GM19468 (cell line): ENCODE results near the gene NCLN.
A peak's percentile ranks its signal among the peaks of the same experiment; 100 is the strongest.

ENCODE experiments used
- ATAC-seq: cut with Tn5 transposase; IDR thresholded peaks from one replicate; pipeline ENCODE4 v1.9.1; 2021; ENCODE audit warnings: mild to moderate bottlenecking, moderate library complexity, moderate number of reproducible peaks; ENCODE audit not compliant: unreplicated experiment; ENCODE audit errors: extremely low read depth

NCLN gene

DNA sequence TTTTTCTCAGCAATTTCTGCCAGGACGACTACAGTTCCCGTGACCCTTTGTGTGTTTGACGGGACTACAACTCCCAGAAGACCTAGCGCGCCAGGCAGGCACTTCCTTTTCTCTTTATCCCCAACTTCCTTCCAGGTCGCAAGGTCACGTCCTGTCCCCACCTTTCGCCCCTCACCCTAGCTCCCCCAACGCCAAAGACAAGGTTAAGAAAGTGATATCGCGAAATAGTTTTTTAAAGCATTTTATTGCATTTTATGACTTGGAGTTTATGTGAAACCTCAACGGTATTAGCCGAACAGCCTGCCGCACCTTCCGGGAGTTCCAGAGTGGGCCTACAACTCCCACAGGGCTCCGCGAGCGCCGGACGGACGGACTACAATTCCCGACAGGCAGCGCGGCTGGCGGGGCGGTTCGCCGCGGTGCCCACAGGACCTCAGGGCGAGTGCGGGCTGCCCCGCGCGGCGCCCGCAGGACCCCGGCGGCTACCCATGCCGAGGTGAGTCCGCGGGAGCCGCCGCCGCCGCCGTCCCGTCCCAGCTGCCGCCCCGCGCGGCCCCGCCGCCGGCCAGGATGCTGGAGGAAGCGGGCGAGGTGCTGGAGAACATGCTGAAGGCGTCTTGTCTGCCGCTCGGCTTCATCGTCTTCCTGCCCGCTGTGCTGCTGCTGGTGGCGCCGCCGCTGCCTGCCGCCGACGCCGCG lies at the start of gene NCLN:
TSS of gene NCLN (plus strand) at position 470 of the 699 bp plus-strand sequence. CDS start at position 571, 101 bp downstream.
- peak; percentile 65 for ATAC-seq

DNA sequence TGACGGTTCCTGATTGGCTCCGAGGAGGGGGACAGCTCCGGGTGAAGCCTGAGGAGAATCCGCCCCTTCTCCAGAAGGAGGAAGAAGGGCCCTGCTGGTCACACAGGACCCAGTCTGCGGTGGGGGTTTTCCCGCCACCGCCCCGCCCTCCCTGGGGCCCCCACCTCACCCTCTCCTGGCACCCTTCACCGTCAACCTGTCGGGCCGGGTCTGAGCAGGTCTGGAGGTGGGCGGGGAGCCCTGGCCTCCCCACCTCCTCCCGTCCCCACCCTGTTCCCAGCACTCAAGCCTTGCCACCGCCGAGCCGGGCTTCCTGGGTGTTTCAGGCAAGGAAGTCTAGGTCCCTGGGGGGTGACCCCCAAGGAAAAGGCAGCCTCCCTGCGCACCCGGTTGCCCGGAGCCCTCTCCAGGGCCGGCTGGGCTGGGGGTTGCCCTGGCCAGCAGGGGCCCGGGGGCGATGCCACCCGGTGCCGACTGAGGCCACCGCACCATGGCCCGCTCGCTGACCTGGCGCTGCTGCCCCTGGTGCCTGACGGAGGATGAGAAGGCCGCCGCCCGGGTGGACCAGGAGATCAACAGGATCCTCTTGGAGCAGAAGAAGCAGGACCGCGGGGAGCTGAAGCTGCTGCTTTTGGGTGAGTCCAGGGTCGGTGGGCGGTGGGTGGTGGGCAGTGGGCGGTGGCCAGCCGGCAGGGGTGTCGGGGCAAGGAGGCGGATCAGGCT lies 49.6 kb upstream of the NCLN start, which contains the start of gene GNA15:
TSS of gene GNA15 (plus strand) at position 73 of the 723 bp plus-strand sequence. CDS start at position 491, 418 bp downstream.
- no peak for ATAC-seq

DNA sequence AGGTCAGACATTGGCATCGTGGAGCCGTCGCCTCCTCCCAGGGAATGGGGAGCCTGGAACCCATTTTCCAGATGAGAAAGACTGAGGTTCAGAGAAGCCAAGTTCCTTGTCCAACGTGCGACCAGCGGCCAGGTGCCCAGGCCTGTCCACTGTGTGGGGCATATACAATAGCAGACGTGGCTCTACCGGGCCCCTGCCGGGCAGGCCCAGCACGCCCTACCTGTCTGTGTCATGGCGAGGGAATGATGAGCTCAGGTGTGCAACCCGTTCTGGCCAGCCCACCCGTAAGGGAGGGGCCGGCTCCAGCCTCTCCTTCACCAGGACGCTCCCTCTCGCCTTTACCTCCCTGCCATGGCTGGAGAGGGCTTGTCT lies 49.1 kb upstream of the NCLN start:
- ATAC-seq = no peak

DNA sequence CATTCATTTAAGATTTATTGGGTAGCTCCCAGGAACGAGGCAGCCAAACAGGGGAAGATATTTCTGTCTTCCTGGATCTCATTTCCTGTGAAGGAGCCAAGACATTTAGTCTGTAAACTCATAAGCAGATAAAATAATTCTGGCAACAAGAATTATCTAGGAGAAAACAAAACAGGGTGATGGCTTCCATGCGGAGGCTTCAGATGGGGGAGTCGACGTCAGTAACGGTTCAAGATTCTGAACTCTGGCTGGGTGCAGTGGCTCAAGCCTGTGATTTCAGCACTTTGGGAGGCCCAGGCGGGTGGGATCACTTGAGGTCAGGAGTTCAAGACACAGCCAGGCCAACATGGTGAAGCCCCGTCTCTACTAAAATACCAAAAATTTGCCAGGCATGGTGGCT lies 48.6 kb upstream of the NCLN start:
- no peak for ATAC-seq

DNA sequence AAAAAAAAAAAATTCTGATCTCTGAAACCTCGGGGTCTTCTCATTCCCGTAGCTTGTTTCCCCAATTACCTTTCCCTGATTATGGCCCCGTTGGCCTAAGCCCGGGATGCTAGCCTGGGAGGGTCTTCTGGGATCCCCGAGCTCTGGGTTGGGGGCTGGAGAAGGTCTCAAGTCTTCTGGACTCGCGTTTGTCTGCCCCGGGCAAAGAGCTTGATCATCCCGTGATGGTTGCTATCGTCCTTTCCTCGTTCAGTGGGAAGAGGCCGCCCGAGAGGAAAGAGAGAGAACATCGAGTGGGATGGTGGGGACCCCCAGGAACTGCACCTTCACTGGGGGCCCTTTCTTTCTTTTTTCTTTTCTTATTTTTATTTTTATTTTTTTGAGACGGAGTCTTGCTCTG lies 47.5 kb upstream of the NCLN start:
- no peak for ATAC-seq

GRCh38 chr19:3140667-3141038 lies 45.1 kb upstream of the NCLN start:
- ATAC-seq = no peak

- no peak for ATAC-seq
These were observed 43.4 kb upstream of the NCLN start for GRCh38 chr19:3142292-3142670.

- ATAC-seq = no peak
These were observed 42.9 kb upstream of the NCLN start for GRCh38 chr19:3142781-3143337.

DNA sequence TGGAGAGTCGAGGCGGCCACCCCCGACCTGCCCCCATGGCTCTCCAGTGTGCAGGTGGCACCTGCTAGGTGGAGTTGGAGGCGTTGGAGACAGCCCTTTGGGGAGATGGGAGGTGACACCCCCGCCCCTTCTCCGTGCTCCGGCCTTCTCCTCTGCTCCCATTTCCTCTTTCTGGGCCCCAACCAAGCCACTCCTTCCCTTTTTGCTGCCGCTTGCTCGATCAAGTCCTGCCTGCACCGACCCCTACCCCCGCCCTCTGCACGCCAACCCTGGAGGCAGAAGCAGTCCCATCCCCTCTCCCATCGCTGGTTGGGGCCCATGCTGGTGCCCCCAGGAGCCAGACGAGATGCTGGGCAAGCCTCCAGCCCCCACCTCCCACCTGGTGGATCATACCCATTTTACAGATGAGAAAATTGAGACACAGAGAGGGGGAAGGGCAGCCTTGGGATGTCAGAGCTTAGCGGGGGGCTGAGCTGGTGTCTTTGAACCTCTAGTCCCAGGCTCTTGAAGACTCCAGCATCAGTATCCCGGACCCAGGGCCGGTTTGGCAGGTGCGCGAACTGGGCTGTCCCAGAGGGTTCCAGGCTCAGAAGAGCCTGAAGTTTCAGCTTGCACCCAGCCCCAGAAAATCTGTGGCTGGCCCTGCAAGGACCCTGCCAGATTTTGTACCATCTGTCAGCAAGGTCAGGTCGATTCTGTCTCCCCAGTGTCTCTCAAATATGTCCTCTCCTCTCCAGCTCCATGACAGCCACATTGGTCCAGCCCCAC lies 39.6 kb upstream of the NCLN start:
- ATAC-seq = no peak

GRCh38 chr19:3146677-3147100 lies 39.0 kb upstream of the NCLN start:
- no peak for ATAC-seq

DNA sequence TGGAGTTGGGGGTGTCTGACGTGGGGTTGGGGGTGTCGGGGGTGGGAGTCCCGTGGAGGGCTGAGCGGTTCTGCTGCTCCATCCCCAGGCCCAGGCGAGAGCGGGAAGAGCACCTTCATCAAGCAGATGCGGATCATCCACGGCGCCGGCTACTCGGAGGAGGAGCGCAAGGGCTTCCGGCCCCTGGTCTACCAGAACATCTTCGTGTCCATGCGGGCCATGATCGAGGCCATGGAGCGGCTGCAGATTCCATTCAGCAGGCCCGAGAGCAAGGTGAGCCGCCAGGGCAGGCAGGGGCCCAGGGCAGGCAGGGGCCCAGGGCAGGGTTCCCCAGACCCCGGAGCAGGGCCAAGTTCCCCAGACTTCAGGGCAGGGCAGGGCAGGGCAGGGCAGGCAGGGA lies 37.2 kb upstream of the NCLN start:
- ATAC-seq = no peak

DNA sequence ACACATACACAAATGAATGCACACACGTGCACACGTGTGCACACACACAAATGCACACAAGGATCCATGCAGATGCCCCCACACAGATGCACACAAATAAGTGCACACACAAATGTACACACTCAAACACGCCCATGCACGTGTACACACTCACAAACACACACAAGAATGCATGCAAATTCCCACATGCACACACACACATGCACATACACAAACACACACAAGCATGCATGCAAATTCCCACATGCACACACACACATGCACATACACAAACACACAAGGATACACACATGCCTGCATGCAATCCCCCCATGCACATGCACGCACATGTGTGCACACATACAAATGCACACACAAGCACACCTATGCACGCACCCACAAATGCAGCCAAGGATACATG lies 36.6 kb upstream of the NCLN start:
- ATAC-seq = no peak

DNA sequence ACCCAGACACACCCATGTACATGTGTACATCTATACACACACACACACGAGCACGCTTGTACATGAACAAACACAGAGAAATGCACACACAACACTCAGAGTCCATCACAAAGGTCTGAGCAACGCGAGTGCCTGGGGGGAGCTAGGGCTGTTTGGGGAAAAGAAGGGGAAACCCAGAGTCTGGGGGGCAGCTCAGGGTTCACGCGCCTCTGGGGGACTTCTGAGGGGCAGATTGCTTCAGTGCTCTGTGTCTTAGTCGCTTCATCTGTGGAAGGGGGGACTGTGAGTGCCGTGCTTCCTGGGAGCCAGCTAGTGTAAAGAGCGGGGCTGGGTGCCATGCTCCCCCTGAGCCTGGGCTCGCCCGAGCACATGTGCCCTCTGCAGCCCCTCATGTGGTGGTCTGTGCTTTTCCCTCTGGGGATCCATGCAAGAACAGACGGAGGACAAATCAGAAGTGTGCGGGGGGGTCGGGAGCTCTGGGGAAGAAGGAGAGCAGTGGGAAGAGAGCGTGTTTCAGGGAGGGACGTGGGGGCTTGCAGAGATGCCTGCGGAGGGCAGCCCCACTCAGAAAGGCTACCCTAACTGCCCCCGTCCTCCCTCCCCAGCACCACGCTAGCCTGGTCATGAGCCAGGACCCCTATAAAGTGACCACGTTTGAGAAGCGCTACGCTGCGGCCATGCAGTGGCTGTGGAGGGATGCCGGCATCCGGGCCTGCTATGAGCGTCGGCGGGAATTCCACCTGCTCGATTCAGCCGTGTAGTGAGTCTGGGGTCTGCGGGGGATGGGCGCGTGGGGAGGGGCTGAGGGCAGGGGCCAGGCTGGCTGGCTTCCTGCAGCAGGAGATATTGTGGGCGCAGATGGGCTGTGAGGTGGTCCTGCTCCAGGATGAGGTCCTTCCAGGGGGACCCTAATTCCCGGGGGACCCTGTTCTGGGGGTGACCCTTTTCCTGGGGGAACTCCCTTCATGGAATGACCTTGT lies 35.9 kb upstream of the NCLN start:
- no peak for ATAC-seq

DNA sequence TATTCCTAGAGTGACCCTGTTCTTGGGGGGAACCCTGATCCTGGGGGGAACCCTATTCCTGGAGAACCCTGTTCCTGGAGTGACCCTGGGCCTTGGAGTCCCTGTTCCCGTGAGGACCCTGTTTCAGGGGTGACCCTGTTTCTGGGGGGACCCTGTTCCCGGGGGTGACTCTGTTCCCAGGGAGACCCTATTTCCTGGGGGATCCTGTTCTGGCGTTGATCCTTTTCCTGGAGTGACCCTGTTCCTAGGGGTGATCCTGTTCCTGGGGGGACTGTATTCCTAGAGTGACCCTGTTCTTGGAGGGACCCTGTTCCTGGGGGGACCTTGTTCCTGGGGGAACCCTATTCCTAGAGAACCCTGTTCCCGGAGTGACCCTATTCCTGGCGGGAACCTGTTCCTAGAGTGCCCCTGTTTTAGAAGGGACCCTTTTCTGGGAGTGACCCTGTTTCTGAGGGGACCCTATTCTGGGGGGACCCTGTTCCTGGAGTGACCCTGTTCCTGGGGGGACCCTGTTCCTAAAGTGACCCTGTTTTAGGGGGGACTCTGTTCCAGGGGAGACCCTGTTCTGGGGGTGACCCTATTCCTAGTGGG lies 34.9 kb upstream of the NCLN start:
- ATAC-seq = no peak

DNA sequence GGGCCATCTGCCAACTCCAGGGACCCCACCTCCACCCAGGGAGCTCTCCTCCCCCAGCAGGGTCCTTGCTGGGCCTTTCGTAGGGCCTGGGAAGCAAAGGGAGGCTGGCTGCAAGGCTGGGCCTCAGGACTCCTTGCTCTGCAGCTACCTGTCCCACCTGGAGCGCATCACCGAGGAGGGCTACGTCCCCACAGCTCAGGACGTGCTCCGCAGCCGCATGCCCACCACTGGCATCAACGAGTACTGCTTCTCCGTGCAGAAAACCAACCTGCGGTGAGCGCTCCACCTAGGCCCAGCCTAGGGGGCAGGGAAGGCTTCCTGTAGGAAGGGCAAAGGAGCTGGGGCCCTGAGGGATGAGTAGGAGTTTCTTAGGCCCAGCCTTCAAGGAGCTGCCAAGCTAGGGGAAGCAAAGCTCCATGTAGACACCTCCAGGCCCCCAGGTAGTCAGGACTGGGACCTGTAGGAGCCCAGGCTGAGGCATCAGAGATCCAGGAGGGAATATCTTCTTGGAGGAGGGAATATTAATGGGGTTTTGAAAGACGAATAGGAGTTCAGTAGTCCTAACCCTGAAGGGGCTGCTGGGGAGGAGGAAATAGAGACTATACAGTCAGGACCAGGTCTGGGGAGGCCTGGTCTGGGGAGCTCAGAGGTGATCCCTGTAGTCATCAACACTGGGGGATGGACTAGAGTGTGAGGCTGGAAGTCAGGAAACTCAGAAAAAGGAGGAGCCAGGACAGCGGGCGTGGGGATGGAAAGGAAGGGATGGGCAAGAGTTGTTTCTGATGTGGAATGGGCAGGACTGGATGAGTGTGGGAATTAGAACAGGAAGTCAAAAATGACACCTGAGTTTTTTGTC lies 33.9 kb upstream of the NCLN start:
- ATAC-seq = no peak

DNA sequence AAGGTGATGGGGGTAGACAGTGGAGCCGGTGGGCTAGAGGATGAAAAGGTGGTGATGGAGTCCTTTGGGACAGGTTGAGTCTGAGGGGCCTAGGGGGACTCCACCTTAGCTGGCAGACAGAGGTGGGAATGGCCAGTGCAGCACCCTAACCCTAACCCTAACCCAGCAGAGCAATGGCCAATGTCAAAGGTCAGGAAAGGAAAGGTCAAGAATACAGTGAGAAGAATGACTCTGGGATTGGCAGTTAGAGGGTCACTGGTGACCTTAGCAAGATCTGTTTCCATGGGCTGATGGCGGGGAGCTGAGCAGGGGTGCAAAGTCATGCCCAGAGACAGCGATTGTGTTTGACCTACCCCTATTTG lies 33.3 kb upstream of the NCLN start:
- no peak for ATAC-seq

DNA sequence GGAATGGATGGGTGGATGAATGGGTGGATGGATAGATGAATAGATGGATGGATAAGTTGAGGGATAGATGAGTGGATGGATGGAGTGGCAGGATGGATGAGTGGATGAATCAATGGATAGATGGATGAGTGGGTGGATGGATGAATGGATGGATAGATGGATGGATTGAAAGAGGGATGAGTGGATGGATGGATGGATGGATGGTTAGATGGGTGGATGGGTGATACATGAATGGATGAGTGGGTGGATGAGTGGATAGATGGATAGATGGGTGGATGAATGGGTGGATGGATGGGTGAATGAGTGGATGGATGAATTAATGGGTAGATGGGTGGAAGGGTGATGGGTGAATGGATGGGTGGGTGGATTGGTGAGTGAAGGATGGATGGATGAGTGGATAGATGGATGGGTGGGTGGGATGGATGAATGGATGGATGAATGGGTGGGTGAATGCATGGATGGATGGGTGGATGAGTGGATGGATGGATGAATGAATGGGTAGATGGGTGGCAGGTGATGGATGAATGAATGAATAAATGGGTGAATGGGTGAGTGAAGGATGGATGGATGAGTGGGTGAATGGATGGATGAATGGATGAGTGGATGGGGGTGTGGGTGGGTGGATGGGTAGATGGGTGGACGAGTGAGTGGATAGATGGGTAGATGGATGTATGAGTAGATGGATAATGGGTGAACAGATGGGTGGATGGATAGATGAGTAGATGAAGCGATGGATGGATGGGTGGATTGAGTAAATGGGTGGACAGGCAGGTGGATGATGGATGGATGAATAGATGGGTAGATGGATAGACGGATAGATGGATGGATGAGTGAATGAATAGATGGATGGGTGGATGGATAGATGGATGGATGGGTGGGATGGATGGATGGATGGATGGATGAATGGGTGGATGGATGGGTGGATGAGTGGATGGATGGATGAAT lies 32.2 kb upstream of the NCLN start:
- ATAC-seq = no peak
